HCT116 (cell line): ENCODE data around the gene KHSRP. TPM values are rescaled to one million over a fixed set of nuclear protein-coding genes. Genes with fewer than 3 reads are reported as not detected.
A peak's percentile ranks its signal among the peaks of the same experiment; 100 is the strongest.

Source experiments
- ATAC-seq: fragments of 200-7000 bp; cut with Tn5 transposase; 2 replicates; pipeline ENCODE4 v1.9.1; 2020; ENCODE audit warnings: mild to moderate bottlenecking, moderate library complexity
- BruUV-seq: library from RNA; stranded (reverse); fragments of 400-500 nt; replicated peaks from 2 replicates; lab custom pipeline; 2021; lab: Mats Ljungman, UMichigan
- CTCF ChIA-PET: fragments of 300-600 bp; sonication (Branson Sonifier 250); formaldehyde crosslinking; loops from one replicate; lab custom pipeline; 2021; ENCODE audit warnings: antibody characterized with exemption; lab: Charles Lee
- POLR2A ChIA-PET: fragments of 300-600, 350-600 bp; sonication (Branson Sonifier 250); formaldehyde crosslinking; loops from one replicate; lab custom pipeline; 2021; ENCODE audit warnings: antibody characterized with exemption; lab: Charles Lee
- RAD21 ChIA-PET, 2 experiments: fragments of 300-600 bp; sonication (Branson Sonifier 250); formaldehyde crosslinking; loops; one replicate each; lab custom pipeline; 2023; ENCODE audit warnings: low total read pairs in 2 of 2; ENCODE audit not compliant: uncharacterized antibody in 2 of 2, unreplicated experiment in 2 of 2, low non-redundant PET in 1 of 2; lab: Charles Lee
- DNase-seq: peaks from one replicate; pipeline ENCODE4 v3.0.0-alpha.2; 2010; ENCODE audit warnings: low read depth, low spot score
- H2AFZ ChIP-seq: fragments of 200-600 bp; shearing (Covaris generic), sonication (generic); 2 replicates; pipeline ENCODE4 v1.6.1; 2017; ENCODE audit warnings: low read depth, mixed run types, mixed read lengths, antibody characterized with exemption, low read length; ENCODE audit not compliant: poor library complexity, severe bottlenecking
- H3K27ac ChIP-seq: 2 replicates; pipeline ENCODE4 v1.5.1; 2012; ENCODE audit warnings: low read depth, low read length
- H3K27me3 ChIP-seq: fragments of 200-600 bp; sonication (generic); 2 replicates; pipeline ENCODE4 v1.6.1; 2016; ENCODE audit warnings: mixed run types, low read length, mixed read lengths; ENCODE audit not compliant: insufficient read depth
- H3K36me3 ChIP-seq, 2 experiments: fragments of 200-500 bp in 1 of 2; fragments of 200-600 bp in 1 of 2; sonication (Bioruptor generic) in 1 of 2; sonication (generic) in 1 of 2; 2 replicates each; pipeline versions ENCODE4 v1.5.1 to v1.6.1; 2014 to 2016; ENCODE audit warnings: low read length in 2 of 2, inconsistent platforms in 1 of 2, mixed read lengths in 1 of 2, mixed run types in 1 of 2; ENCODE audit not compliant: insufficient read depth in 2 of 2, control insufficient read depth in 1 of 2
- H3K4me1 ChIP-seq, 2 experiments: fragments of 200-600 bp in 1 of 2; sonication (generic) in 1 of 2; 2 replicates each; pipeline versions ENCODE4 v1.5.1 to v1.6.1; 2012 to 2017; ENCODE audit warnings: low read length in 2 of 2, inconsistent platforms in 1 of 2, mild to moderate bottlenecking in 1 of 2, mixed read lengths in 1 of 2, mixed run types in 1 of 2, moderate library complexity in 1 of 2; ENCODE audit not compliant: insufficient read depth in 2 of 2, control insufficient read depth in 1 of 2
- H3K4me2 ChIP-seq: fragments of 200-600 bp; sonication (generic); 2 replicates; pipeline ENCODE4 v1.6.1; 2017; ENCODE audit warnings: mixed run types, low read length, mixed read lengths
- H3K4me3 ChIP-seq, 2 experiments: fragments of 200-600 bp in 1 of 2; sonication (generic) in 1 of 2; replicated peaks in 1 of 2; 2 replicates each; pipeline ENCODE4 v1.5.1; 2011 to 2016; ENCODE audit warnings: low read length in 2 of 2, control low read depth in 1 of 2, low read depth in 1 of 2, mild to moderate bottlenecking in 1 of 2, mixed read lengths in 1 of 2, mixed run types in 1 of 2
- H3K79me2 ChIP-seq: fragments of 200-600 bp; sonication (generic); 2 replicates; pipeline ENCODE4 v1.6.1; 2017; ENCODE audit warnings: mild to moderate bottlenecking, mixed run types, low read length, moderate library complexity, mixed read lengths; ENCODE audit not compliant: insufficient read depth
- H3K9ac ChIP-seq: fragments of 200-600 bp; sonication (generic); 2 replicates; pipeline ENCODE4 v1.6.1; 2016; ENCODE audit warnings: low read length, mixed read lengths
- H3K9me2 ChIP-seq: fragments of 200-600 bp; sonication (generic), shearing (Covaris generic); 2 replicates; pipeline ENCODE4 v1.6.1; 2017; ENCODE audit warnings: mixed run types, mild to moderate bottlenecking, moderate library complexity; ENCODE audit not compliant: insufficient read depth
- H3K9me3 ChIP-seq, 2 experiments: fragments of 200-500 bp in 1 of 2; fragments of 200-600 bp in 1 of 2; sonication (Bioruptor generic) in 1 of 2; sonication (generic) in 1 of 2; 2 replicates each; pipeline ENCODE4 v1.6.1; 2014 to 2017; ENCODE audit warnings: low read length in 2 of 2, mixed read lengths in 2 of 2, inconsistent platforms in 1 of 2, low read depth in 1 of 2, mild to moderate bottlenecking in 1 of 2, mixed run types in 1 of 2, moderate library complexity in 1 of 2; ENCODE audit not compliant: control insufficient read depth in 1 of 2, insufficient read depth in 1 of 2
- H4K20me1 ChIP-seq: fragments of 200-600 bp; sonication (generic), shearing (Covaris generic); 2 replicates; pipeline ENCODE4 v1.6.1; 2017; ENCODE audit warnings: mixed run types, mild to moderate bottlenecking, moderate library complexity; ENCODE audit not compliant: insufficient read depth
- CBX3 ChIP-seq: IDR thresholded peaks from 2 replicates; pipeline ENCODE4 v1.6.1; 2012; ENCODE audit warnings: low read depth
- CTCF ChIP-seq, 3 experiments: fragments of 200-600 bp in 1 of 3; sonication (generic) in 1 of 3; IDR thresholded peaks in 2 of 3; conservative IDR thresholded peaks in 1 of 3; 2 replicates each; pipeline ENCODE4 v1.5.1; 2012 to 2017; ENCODE audit warnings: low read depth in 2 of 3, low read length in 2 of 3, antibody characterized with exemption in 1 of 3, borderline replicate concordance in 1 of 3, control low read depth in 1 of 3, mild to moderate bottlenecking in 1 of 3, mixed read lengths in 1 of 3, mixed run types in 1 of 3, moderate library complexity in 1 of 3; ENCODE audit not compliant: insufficient read depth in 1 of 3
- ELF1 ChIP-seq: IDR thresholded peaks from 2 replicates; pipeline ENCODE4 v1.6.1; 2012; ENCODE audit warnings: low read depth, borderline replicate concordance
- EZH2 ChIP-seq: fragments of 200-600 bp; sonication (generic); IDR thresholded peaks from 2 replicates; pipeline ENCODE4 v1.6.1; 2017; ENCODE audit warnings: antibody characterized with exemption, mixed run types
- EZH2phosphoT487 ChIP-seq: fragments of 200-600 bp; IDR thresholded peaks from 2 replicates; pipeline ENCODE4 v1.6.1; 2018; ENCODE audit warnings: antibody characterized with exemption, borderline replicate concordance
- FOSL1 ChIP-seq: IDR thresholded peaks from 2 replicates; pipeline ENCODE4 v1.6.1; 2012; ENCODE audit warnings: low read depth
- JUND ChIP-seq: IDR thresholded peaks from 2 replicates; pipeline ENCODE4 v1.6.1; 2012
- POLR2A ChIP-seq: IDR thresholded peaks from 2 replicates; pipeline ENCODE4 v1.7.0; 2011; ENCODE audit warnings: borderline replicate concordance; ENCODE audit not compliant: insufficient read depth, insufficient read length; ENCODE audit errors: extremely low read depth
- RAD21 ChIP-seq: IDR thresholded peaks from 2 replicates; pipeline ENCODE4 v1.6.1; 2012; ENCODE audit warnings: low read depth, mild to moderate bottlenecking
- SRF ChIP-seq: IDR thresholded peaks from 2 replicates; pipeline ENCODE4 v1.6.1; 2012; ENCODE audit warnings: low read depth
- YY1 ChIP-seq: IDR thresholded peaks from 2 replicates; pipeline ENCODE4 v1.6.1; 2011; ENCODE audit warnings: low read length, low read depth, moderate library complexity, mild to moderate bottlenecking; ENCODE audit not compliant: insufficient replicate concordance; ENCODE audit errors: extremely low read depth
- ZBTB33 ChIP-seq: IDR thresholded peaks from 2 replicates; pipeline ENCODE4 v1.6.1; 2011; ENCODE audit warnings: mild to moderate bottlenecking, low read length, moderate library complexity; ENCODE audit not compliant: insufficient replicate concordance; ENCODE audit errors: extremely low read depth
- intact Hi-C: fragments of 100-400 bp; cut with micrococcal nuclease; formaldehyde crosslinking; loops from 2 replicates; pipeline ENCODE4 v1.10.0; 2022
- total RNA-seq: library from RNA; stranded (reverse); gene quantifications from one replicate; pipeline ENCODE4 v1.2.1, GENCODE V29; 2021; ENCODE audit not compliant: unreplicated experiment
- TF ChIP-seq, protein P1 (sequence below): IDR thresholded peaks from 2 replicates; pipeline ENCODE4 v1.6.1; 2012

The KHSRP gene
- total RNA-seq, 1 experiment from 2014 or later, result 553 TPM

GRCh38 chr19:6423499-6424194 is 964 bp downstream of the KHSRP start:
- ChIA-PET CTCF (no interaction called here), RAD21 (no interaction called here), POLR2A (no interaction called here)
- 0 out of 2 replicates have a peak, but pooled peaks have one; percentile 9 for ATAC-seq
- DNase-seq, result no peak
- H3K4me2 ChIP-seq, result peak overlapping the region; percentile 98
- peak overlapping the region; percentile 98 to 99 for H3K4me3 ChIP-seq
- H3K79me2 ChIP-seq, result peaks cover 55% of the 10 kb centered on the region
- no peaks in the 10 kb centered on the region for H3K9me2 ChIP-seq
- TF ChIP-seq, protein P1, sequence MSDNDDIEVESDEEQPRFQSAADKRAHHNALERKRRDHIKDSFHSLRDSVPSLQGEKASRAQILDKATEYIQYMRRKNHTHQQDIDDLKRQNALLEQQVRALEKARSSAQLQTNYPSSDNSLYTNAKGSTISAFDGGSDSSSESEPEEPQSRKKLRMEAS, result no peak
- TF ChIP-seq EZH2phosphoT487 (no peak), ELF1 (no peak), SRF (no peak), YY1 (no peak), EZH2 (no peak), FOSL1 (no peak), CBX3 (no peak), ZBTB33 (no peak), JUND (no peak), RAD21 (no peak), CTCF (IDR thresholded peaks at IDR 0.05 in 2 of 3, conservative IDR thresholded peaks at IDR 0.05 in 1 of 3; ENCODE audit: borderline replicate concordance in 1 of 3, insufficient read depth in 1 of 3, low read depth in 2 of 3, low read length in 2 of 3) (no peak), POLR2A (no peak)
- peak overlapping the region; percentile 96 for H3K9ac ChIP-seq
- no peaks in the 10 kb centered on the region for H3K27me3 ChIP-seq
- H3K27ac ChIP-seq, result peak overlapping the region; percentile 85
- BruUV-seq, result TSS peak; percentile 47
- H3K36me3 ChIP-seq, result peaks cover 32 to 41% of the 10 kb centered on the region in 2 experiments; a peak in 3 of 4 replicates
- no peaks in the 10 kb centered on the region for H3K9me3 ChIP-seq
- H3K4me1 ChIP-seq, result peaks cover 6 to 23% of the 10 kb centered on the region in 2 experiments; a peak in 3 of 4 replicates
- H2AFZ ChIP-seq, result no peak overlapping the region
- intact Hi-C loops, result no loop called here
- peaks cover 39% of the 10 kb centered on the region; the same call in 1 of the 2 replicates for H4K20me1 ChIP-seq
